Measurements from ENCODE around the gene MRPS21.
"Not testable (repeated sequence)": the region's sequence is repeated elsewhere in the genome, so short reads cannot be mapped to it uniquely, and the experiment has no call there.

MRPS21 gene

GRCh38 chr1:150280138-150280707 lies 13.4 kb upstream of the MRPS21 start:
- in situ Hi-C loops (cut with MboI; ENCODE audit: low sequenced_read_pairs), result no loop called here

- in situ Hi-C loops (cut with MboI; ENCODE audit: low sequenced_read_pairs), result no loop called here
These were observed 12.4 kb upstream of the MRPS21 start for GRCh38 chr1:150281221-150281757.

- in situ Hi-C loops (cut with MboI; ENCODE audit: low sequenced_read_pairs), result no loop called here
These were observed 11.7 kb upstream of the MRPS21 start, which contains the start of gene CIART for GRCh38 chr1:150281758-150282557. CIART (plus strand) TSS chr1:150282554; CDS start chr1:150283268, 714 bp downstream.

- in situ Hi-C loops (cut with MboI; ENCODE audit: low sequenced_read_pairs), result no loop called here
These were observed 11.1 kb upstream of the MRPS21 start for GRCh38 chr1:150282558-150282958.

GRCh38 chr1:150283260-150283659 lies 10.4 kb upstream of the MRPS21 start:
- in situ Hi-C loops (cut with MboI; ENCODE audit: low sequenced_read_pairs), result no loop called here

- in situ Hi-C loops (cut with MboI; ENCODE audit: low sequenced_read_pairs), result no loop called here
These were observed 5.3 kb upstream of the MRPS21 start for GRCh38 chr1:150288382-150288781.

- in situ Hi-C loops (cut with MboI; ENCODE audit: low sequenced_read_pairs), result no loop called here
These were observed 4.8 kb upstream of the MRPS21 start for GRCh38 chr1:150288822-150289221.

GRCh38 chr1:150295476-150295875 lies 1.8 kb downstream of the MRPS21 start:
- in situ Hi-C loops (cut with MboI; ENCODE audit: low sequenced_read_pairs), result no loop called here

GRCh38 chr1:150299716-150300115 lies 6.1 kb downstream of the MRPS21 start:
- in situ Hi-C loops (cut with MboI; ENCODE audit: low sequenced_read_pairs), result no loop called here

- in situ Hi-C loops (cut with MboI; ENCODE audit: low sequenced_read_pairs), result no loop called here
These were observed 8.7 kb downstream of the MRPS21 start for GRCh38 chr1:150302338-150302737.

- in situ Hi-C loops (cut with MboI; ENCODE audit: low sequenced_read_pairs), result no loop called here
These were observed 9.2 kb downstream of the MRPS21 start for GRCh38 chr1:150302902-150303301.

- in situ Hi-C loops (cut with MboI; ENCODE audit: low sequenced_read_pairs), result not testable (repeated sequence)
These were observed 14.9 kb downstream of the MRPS21 start for GRCh38 chr1:150308585-150308984.

GRCh38 chr1:150309758-150310508 lies 16.3 kb downstream of the MRPS21 start:
- in situ Hi-C loops (cut with MboI; ENCODE audit: low sequenced_read_pairs), result no loop called here

GRCh38 chr1:150311762-150312161 lies 18.1 kb downstream of the MRPS21 start:
- in situ Hi-C loops (cut with MboI; ENCODE audit: low sequenced_read_pairs), result no loop called here

GRCh38 chr1:150314691-150315090 lies 21.0 kb downstream of the MRPS21 start:
- in situ Hi-C loops (cut with MboI; ENCODE audit: low sequenced_read_pairs), result not testable (repeated sequence)

- in situ Hi-C loops (cut with MboI; ENCODE audit: low sequenced_read_pairs), result no loop called here
These were observed 27.0 kb downstream of the MRPS21 start for GRCh38 chr1:150320667-150320978.

- in situ Hi-C loops (cut with MboI; ENCODE audit: low sequenced_read_pairs), result no loop called here
These were observed 28.1 kb downstream of the MRPS21 start for GRCh38 chr1:150321826-150322166.

- in situ Hi-C loops (cut with MboI; ENCODE audit: low sequenced_read_pairs), result no loop called here
These were observed 28.6 kb downstream of the MRPS21 start for GRCh38 chr1:150322310-150322709.

GRCh38 chr1:150332651-150333290 lies 39.1 kb downstream of the MRPS21 start:
- in situ Hi-C loops (cut with MboI; ENCODE audit: low sequenced_read_pairs), result no loop called here

- in situ Hi-C loops (cut with MboI; ENCODE audit: low sequenced_read_pairs), result no loop called here
These were observed 52.7 kb downstream of the MRPS21 start for GRCh38 chr1:150346316-150346715.

- in situ Hi-C loops (cut with MboI; ENCODE audit: low sequenced_read_pairs), result no loop called here
These were observed 59.2 kb downstream of the MRPS21 start for GRCh38 chr1:150352866-150353265.

Measured in HL-60/S4 treated with phorbol 12-myristate 13-acetate at 8.2 ng/mL for 4 days and 3 days (cell line).